ENCODE data around the gene CNTN4. TPM values are rescaled to one million over a fixed set of nuclear protein-coding genes. Genes with fewer than 3 reads are reported as not detected.

Gene CNTN4
- total and polyA plus RNA-seq, 9 donors: 0.35 to 16.7 (median 3.0) TPM

GRCh38 chr3:2686816-2687502, 588.3 kb downstream of the CNTN4 start:
- WGBS, 3 donors: 82 to 88% (median 85%) methylated on average over 4 of the region's 4 CpGs
- Histone ChIP-seq H3K27ac (no peak overlapping the region), H3K9me3 (no peaks in the 10 kb centered on the region), H3K4me1 (ENCODE audit: insufficient read depth) (no peaks in the 10 kb centered on the region), H3K36me3 (no peaks in the 10 kb centered on the region), H3K4me3 (no peak overlapping the region), H3K27me3 (no peaks in the 10 kb centered on the region)
- intact Hi-C loops (cut with DNase I): no loop called here
- no peak for DNase-seq
- TF ChIP-seq CTCF (IDR thresholded peaks at IDR 0.05) (no peak), EP300 (IDR thresholded peaks at IDR 0.05) (no peak), POLR2A (IDR thresholded peaks at IDR 0.05) (no peak)

GRCh38 chr3:2697589-2697988, 598.9 kb downstream of the CNTN4 start:
- no peak for DNase-seq
- Histone ChIP-seq H3K36me3 (no peaks in the 10 kb centered on the region), H3K4me1 (ENCODE audit: insufficient read depth) (no peaks in the 10 kb centered on the region), H3K27ac (no peak overlapping the region), H3K4me3 (no peak overlapping the region), H3K9me3 (no peaks in the 10 kb centered on the region), H3K27me3 (no peaks in the 10 kb centered on the region)
- TF ChIP-seq CTCF (IDR thresholded peaks at IDR 0.05): no peak
- no peak for TF ChIP-seq POLR2A (IDR thresholded peaks at IDR 0.05)
- TF ChIP-seq EP300 (IDR thresholded peaks at IDR 0.05): no peak
- WGBS, 3 donors: 79 to 93% (median 85%) methylated on average over 2 of the region's 2 CpGs
- intact Hi-C loops (cut with DNase I): no loop called here

- intact Hi-C loops (cut with DNase I): no loop called here
- Histone ChIP-seq H3K27ac (no peak overlapping the region), H3K27me3 (no peaks in the 10 kb centered on the region), H3K9me3 (no peaks in the 10 kb centered on the region), H3K36me3 (no peaks in the 10 kb centered on the region), H3K4me1 (ENCODE audit: insufficient read depth) (no peaks in the 10 kb centered on the region), H3K4me3 (no peak overlapping the region)
- no peak for DNase-seq
- WGBS, 3 donors: 91 to 94% (median 93%) methylated on average over 3 of the region's 3 CpGs
- TF ChIP-seq CTCF (IDR thresholded peaks at IDR 0.05): no peak
- no peak for TF ChIP-seq POLR2A (IDR thresholded peaks at IDR 0.05)
- TF ChIP-seq EP300 (IDR thresholded peaks at IDR 0.05): no peak
These were observed 602.8 kb downstream of the CNTN4 start for GRCh38 chr3:2701471-2701870.

GRCh38 chr3:2706144-2706835, 607.6 kb downstream of the CNTN4 start:
- Histone ChIP-seq H3K4me3 (no peak overlapping the region), H3K9me3 (no peaks in the 10 kb centered on the region), H3K27me3 (no peaks in the 10 kb centered on the region), H3K36me3 (no peaks in the 10 kb centered on the region), H3K27ac (no peak overlapping the region), H3K4me1 (ENCODE audit: insufficient read depth) (no peaks in the 10 kb centered on the region)
- 92 to 95% (median 93%) methylated on average over 5 of the region's 5 CpGs for WGBS, 3 donors
- no peak for DNase-seq
- no peak for TF ChIP-seq POLR2A (IDR thresholded peaks at IDR 0.05)
- TF ChIP-seq CTCF (IDR thresholded peaks at IDR 0.05): no peak
- TF ChIP-seq EP300 (IDR thresholded peaks at IDR 0.05): no peak
- intact Hi-C loops (cut with DNase I): no loop called here

Data from ovary (tissue), 9 donors.